Uterus (tissue), 4 donors: ENCODE measurements around the gene SNAPC1. TPM values are rescaled to one million over a fixed set of nuclear protein-coding genes. Genes with fewer than 3 reads are reported as not detected.
"Not testable (repeated sequence)": the region's sequence is repeated elsewhere in the genome, so short reads cannot be mapped to it uniquely, and the experiment has no call there.

Experiments used
- DNase-seq, 2 donors: peaks; one replicate each; pipeline ENCODE4 v3.0.0-alpha.2; 2019 to 2020
- H3K27ac ChIP-seq, 2 donors: fragments of 200-600 bp; sonication (generic); 1 replicate in 1 of 2; 2 replicates in 1 of 2; pipeline ENCODE4 v1.5.1; 2016 to 2018
- H3K27me3 ChIP-seq, 2 donors: fragments of 200-600 bp; sonication (generic); one replicate each; pipeline ENCODE4 v1.5.1; 2018 to 2019; ENCODE audit warnings: control low read depth in 1 of 2
- H3K36me3 ChIP-seq, 2 donors: fragments of 200-600 bp; sonication (generic); one replicate each; pipeline ENCODE4 v1.5.1; 2019; ENCODE audit warnings: control low read depth in 1 of 2
- H3K4me1 ChIP-seq, 2 donors: fragments of 200-600 bp; sonication (generic); one replicate each; pipeline ENCODE4 v1.5.1; 2018 to 2019; ENCODE audit warnings: control low read depth in 1 of 2
- H3K4me3 ChIP-seq, 2 donors: fragments of 200-600 bp; sonication (generic); 1 replicate in 1 of 2; 2 replicates in 1 of 2; pipeline ENCODE4 v1.5.1; 2018 to 2019; ENCODE audit warnings: mild to moderate bottlenecking in 1 of 2
- H3K9me3 ChIP-seq, 2 donors: fragments of 200-600 bp; sonication (generic); one replicate each; pipeline ENCODE4 v1.5.1; 2019; ENCODE audit warnings: control low read depth in 1 of 2
- CTCF ChIP-seq, 4 experiments: fragments of 200-600 bp in 2 of 4; fragments of 450-650 bp in 2 of 4; sonication (generic) in 2 of 4; IDR thresholded peaks; one replicate each; pipeline ENCODE4 v1.5.1; 2016 to 2019; ENCODE audit warnings: antibody characterized with exemption in 4 of 4, mild to moderate bottlenecking in 2 of 4, moderate library complexity in 1 of 4
- POLR2A ChIP-seq, 2 donors: fragments of 450-650 bp; IDR thresholded peaks; one replicate each; pipeline ENCODE4 v1.6.1; 2016; ENCODE audit warnings: antibody characterized with exemption in 2 of 2, mild to moderate bottlenecking in 1 of 2, moderate library complexity in 1 of 2
- intact Hi-C: fragments of 100-400 bp; cut with DNase I; formaldehyde crosslinking; loops from one replicate; pipeline ENCODE4 v1.15.1; 2023; ENCODE audit warnings: low total_unique reads
- total RNA-seq, 4 donors: library from RNA; depleted of rRNA in 3 of 4; stranded (reverse); fragments of >200 nt in 3 of 4; gene quantifications; one replicate each; pipeline versions ENCODE4 v1.1.0 to v1.2.4, GENCODE V29; 2014 to 2023
- donor health status: DM: yes; HTN: yes; CAD: no.

SNAPC1 gene
- total RNA-seq, 4 donors from 2014 or later, result 7.0 to 16.4 (median 11.6) TPM

GRCh38 chr14:61754627-61755381 lies 7.4 kb upstream of the SNAPC1 start:
- Histone ChIP-seq H3K27me3 (no peaks in the 10 kb centered on the region), H3K9me3 (no peaks in the 10 kb centered on the region), H3K27ac (no peak overlapping the region), H3K4me3 (no peak overlapping the region), H3K36me3 (no peaks in the 10 kb centered on the region), H3K4me1 (no peaks in the 10 kb centered on the region)
- DNase-seq, result no peak
- intact Hi-C loops, result no loop called here
- TF ChIP-seq CTCF (IDR thresholded peaks at IDR 0.05) (no peak), POLR2A (IDR thresholded peaks at IDR 0.05) (no peak)

GRCh38 chr14:61755382-61755742 lies 6.9 kb upstream of the SNAPC1 start:
- H3K4me3 ChIP-seq, DNase-seq, H3K9me3 ChIP-seq, H3K27ac ChIP-seq, H3K4me1 ChIP-seq, intact Hi-C loops, H3K36me3 ChIP-seq, H3K27me3 ChIP-seq: not testable (repeated sequence)

- Histone ChIP-seq H3K36me3 (no peaks in the 10 kb centered on the region), H3K4me1 (no peaks in the 10 kb centered on the region), H3K27me3 (no peaks in the 10 kb centered on the region), H3K9me3 (no peaks in the 10 kb centered on the region), H3K27ac (no peak overlapping the region), H3K4me3 (no peak overlapping the region)
- DNase-seq, result no peak
- intact Hi-C loops, result no loop called here
- TF ChIP-seq POLR2A (IDR thresholded peaks at IDR 0.05), result no peak
Measured at GRCh38 chr14:61756135-61756534, 6.1 kb upstream of the SNAPC1 start.

- Histone ChIP-seq H3K27ac (no peak overlapping the region), H3K36me3 (no peaks in the 10 kb centered on the region), H3K9me3 (no peaks in the 10 kb centered on the region), H3K4me3 (no peak overlapping the region), H3K4me1 (no peaks in the 10 kb centered on the region), H3K27me3 (no peaks in the 10 kb centered on the region)
- TF ChIP-seq POLR2A (IDR thresholded peaks at IDR 0.05), result no peak
- no peak for DNase-seq
- intact Hi-C loops, result no loop called here
Measured at GRCh38 chr14:61759878-61760277, 2.3 kb upstream of the SNAPC1 start.

GRCh38 chr14:61761557-61761956 lies 663 bp upstream of the SNAPC1 start:
- intact Hi-C loops, result no loop called here
- Histone ChIP-seq H3K4me3 (peak overlapping the region; percentile 75 to 87), H3K9me3 (no peaks in the 10 kb centered on the region), H3K27ac (peak overlapping the region; percentile 86 to 96), H3K4me1 (no peaks in the 10 kb centered on the region), H3K36me3 (no peaks in the 10 kb centered on the region), H3K27me3 (no peaks in the 10 kb centered on the region)
- no peak for TF ChIP-seq CTCF (IDR thresholded peaks at IDR 0.05)
- no peak for TF ChIP-seq POLR2A (IDR thresholded peaks at IDR 0.05)
- peak in 1 of 2 donors; percentile 14 for DNase-seq

GRCh38 chr14:61764342-61765122 lies 2.3 kb downstream of the SNAPC1 start:
- no peaks in the 10 kb centered on the region for H3K27me3 ChIP-seq
- H3K9me3 ChIP-seq, result no peaks in the 10 kb centered on the region
- TF ChIP-seq POLR2A (IDR thresholded peaks at IDR 0.05) (no peak), CTCF (IDR thresholded peaks at IDR 0.05) (no peak)
- H3K4me3 ChIP-seq, result no peak overlapping the region
- H3K4me1 ChIP-seq, result no peaks in the 10 kb centered on the region
- H3K27ac ChIP-seq, result no peak overlapping the region
- intact Hi-C loops, result no loop called here
- no peaks in the 10 kb centered on the region for H3K36me3 ChIP-seq
- no peak for DNase-seq
